ENCODE data around the gene ITIH5.

- no peak for TF ChIP-seq CTCF (IDR thresholded peaks at IDR 0.05 in 2 of 3, conservative IDR thresholded peaks at IDR 0.05 in 1 of 3; ENCODE audit: insufficient read depth in 2 of 3, low read depth in 1 of 3, low read length in 3 of 3)
- no peak for TF ChIP-seq POLR2AphosphoS5 (IDR thresholded peaks at IDR 0.05; ENCODE audit: control insufficient read depth, insufficient read depth, low read depth, low read length)
- TF ChIP-seq NBN (IDR thresholded peaks at IDR 0.05; ENCODE audit: low read depth), result no peak
- TF ChIP-seq PHF21A (IDR thresholded peaks at IDR 0.05; ENCODE audit: borderline replicate concordance, low read depth), result no peak
- TF ChIP-seq PHB2 (IDR thresholded peaks at IDR 0.05; ENCODE audit: low read depth), result no peak
- TF ChIP-seq CLOCK (CRISPR knock-in tag; IDR thresholded peaks at IDR 0.05; ENCODE audit: borderline replicate concordance), result no peak
Measured at GRCh38 chr10:7547206-7547605, 119.6 kb downstream of the ITIH5 start.
